Upper lobe of left lung (tissue), 6 donors: Measurements from ENCODE around the gene ABCC2. TPM values are rescaled to one million over a fixed set of nuclear protein-coding genes. Genes with fewer than 3 reads are reported as not detected.
"Not testable (repeated sequence)": the region's sequence is repeated elsewhere in the genome, so short reads cannot be mapped to it uniquely, and the experiment has no call there.

ENCODE experiments used
- ATAC-seq, 2 donors: fragments of 200-7000 bp; cut with Tn5 transposase; one replicate each; pipeline ENCODE4 v1.9.1; 2022; ENCODE audit warnings: mild to moderate bottlenecking in 2 of 2, moderate library complexity in 2 of 2; ENCODE audit not compliant: low FRiP score in 2 of 2
- DNase-seq, 2 donors: peaks; one replicate each; pipeline ENCODE4 v3.0.0-alpha.2; 2019 to 2020
- H3K27ac ChIP-seq, 4 donors: fragments of 200-600 bp; sonication (generic); one replicate each; pipeline ENCODE4 v1.5.1; 2016 to 2019
- H3K27me3 ChIP-seq, 4 donors: fragments of 200-600 bp; sonication (generic); one replicate each; pipeline ENCODE4 v1.5.1; 2017 to 2019
- H3K36me3 ChIP-seq, 4 donors: fragments of 200-600 bp; sonication (generic); one replicate each; pipeline ENCODE4 v1.5.1; 2016 to 2019
- H3K4me1 ChIP-seq, 4 donors: fragments of 200-600 bp; sonication (generic); one replicate each; pipeline ENCODE4 v1.5.1; 2018 to 2019
- H3K4me3 ChIP-seq, 4 donors: fragments of 200-600 bp; sonication (generic); one replicate each; pipeline ENCODE4 v1.5.1; 2017 to 2019; ENCODE audit warnings: mild to moderate bottlenecking in 2 of 4, moderate library complexity in 1 of 4
- H3K9me3 ChIP-seq, 4 donors: fragments of 200-600 bp; sonication (generic); one replicate each; pipeline ENCODE4 v1.5.1; 2018 to 2019
- EP300 ChIP-seq, 4 donors: sonication (generic); formaldehyde crosslinking; IDR thresholded peaks; one replicate each; pipeline ENCODE4 v1.5.1; 2017; ENCODE audit warnings: antibody characterized with exemption in 4 of 4, control low read depth in 2 of 4
- POLR2A ChIP-seq, 4 donors: fragments of 450-650 bp; IDR thresholded peaks; one replicate each; pipeline ENCODE4 v1.5.1; 2016 to 2017; ENCODE audit warnings: antibody characterized with exemption in 4 of 4, mild to moderate bottlenecking in 2 of 4
- POLR2AphosphoS5 ChIP-seq, 2 donors: sonication (generic); formaldehyde crosslinking; IDR thresholded peaks; one replicate each; pipeline ENCODE4 v1.5.1; 2017; ENCODE audit warnings: antibody characterized with exemption in 2 of 2
- WGBS, 2 donors: methylation state at CpG; one replicate each; pipeline ENCODE4 v1.1.5; 2017 to 2018; 5-methylcytosine and 5-hydroxymethylcytosine counted together
- total RNA-seq, 6 donors: library from RNA; depleted of rRNA in 4 of 6; stranded (reverse); fragments of >200 nt in 4 of 6; gene quantifications; one replicate each; pipeline versions ENCODE4 v1.1.0 to v1.2.1, GENCODE V29; 2016 to 2021
- TF ChIP-seq, protein P1 (sequence below), 6 experiments: fragments of 450-650 bp in 4 of 6; fragments of 200-600 bp in 2 of 6; sonication (generic) in 2 of 6; IDR thresholded peaks; one replicate each; pipeline ENCODE4 v1.5.1; 2016 to 2019; ENCODE audit warnings: antibody characterized with exemption in 6 of 6
- donor health status: DM: no; HTN: no; CAD: no; lungs with moderate emphysema.
- donor health status: DM: no; HTN: yes; CAD: no; lungs with severe emphysema.

The ABCC2 gene
- total RNA-seq, 6 donors from 2014 or later = 0.46 to 5.2 (median 1.7) TPM

DNA sequence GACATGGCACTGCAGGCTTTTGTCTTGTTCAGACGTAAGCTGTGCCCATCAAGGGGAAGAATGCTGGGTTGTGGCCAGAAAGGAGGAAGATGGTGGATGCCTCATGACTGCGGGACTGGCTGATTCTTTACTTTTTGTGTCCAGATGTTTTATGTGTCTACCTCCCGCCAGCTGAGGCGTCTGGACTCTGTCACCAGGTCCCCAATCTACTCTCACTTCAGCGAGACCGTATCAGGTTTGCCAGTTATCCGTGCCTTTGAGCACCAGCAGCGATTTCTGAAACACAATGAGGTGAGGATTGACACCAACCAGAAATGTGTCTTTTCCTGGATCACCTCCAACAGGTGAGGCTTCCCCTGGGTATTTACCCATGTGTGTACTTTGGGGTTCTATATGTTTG is 53.5 kb downstream of the ABCC2 start:
- Histone ChIP-seq H3K4me3 (no peak overlapping the region), H3K36me3 (no peaks in the 10 kb centered on the region), H3K9me3 (no peaks in the 10 kb centered on the region), H3K27ac (no peak overlapping the region), H3K27me3 (no peaks in the 10 kb centered on the region), H3K4me1 (no peaks in the 10 kb centered on the region)
- DNase-seq = no peak
- 91 to 97% methylated on average over 8 of the region's 8 CpGs for WGBS, 2 donors
- TF ChIP-seq POLR2AphosphoS5 (IDR thresholded peaks at IDR 0.05) = no peak
- no peak for TF ChIP-seq EP300 (IDR thresholded peaks at IDR 0.05)
- TF ChIP-seq, protein P1, sequence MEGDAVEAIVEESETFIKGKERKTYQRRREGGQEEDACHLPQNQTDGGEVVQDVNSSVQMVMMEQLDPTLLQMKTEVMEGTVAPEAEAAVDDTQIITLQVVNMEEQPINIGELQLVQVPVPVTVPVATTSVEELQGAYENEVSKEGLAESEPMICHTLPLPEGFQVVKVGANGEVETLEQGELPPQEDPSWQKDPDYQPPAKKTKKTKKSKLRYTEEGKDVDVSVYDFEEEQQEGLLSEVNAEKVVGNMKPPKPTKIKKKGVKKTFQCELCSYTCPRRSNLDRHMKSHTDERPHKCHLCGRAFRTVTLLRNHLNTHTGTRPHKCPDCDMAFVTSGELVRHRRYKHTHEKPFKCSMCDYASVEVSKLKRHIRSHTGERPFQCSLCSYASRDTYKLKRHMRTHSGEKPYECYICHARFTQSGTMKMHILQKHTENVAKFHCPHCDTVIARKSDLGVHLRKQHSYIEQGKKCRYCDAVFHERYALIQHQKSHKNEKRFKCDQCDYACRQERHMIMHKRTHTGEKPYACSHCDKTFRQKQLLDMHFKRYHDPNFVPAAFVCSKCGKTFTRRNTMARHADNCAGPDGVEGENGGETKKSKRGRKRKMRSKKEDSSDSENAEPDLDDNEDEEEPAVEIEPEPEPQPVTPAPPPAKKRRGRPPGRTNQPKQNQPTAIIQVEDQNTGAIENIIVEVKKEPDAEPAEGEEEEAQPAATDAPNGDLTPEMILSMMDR (IDR thresholded peaks at IDR 0.05) = no peak
- TF ChIP-seq POLR2A (IDR thresholded peaks at IDR 0.05) = no peak
- ATAC-seq = no peak

DNA sequence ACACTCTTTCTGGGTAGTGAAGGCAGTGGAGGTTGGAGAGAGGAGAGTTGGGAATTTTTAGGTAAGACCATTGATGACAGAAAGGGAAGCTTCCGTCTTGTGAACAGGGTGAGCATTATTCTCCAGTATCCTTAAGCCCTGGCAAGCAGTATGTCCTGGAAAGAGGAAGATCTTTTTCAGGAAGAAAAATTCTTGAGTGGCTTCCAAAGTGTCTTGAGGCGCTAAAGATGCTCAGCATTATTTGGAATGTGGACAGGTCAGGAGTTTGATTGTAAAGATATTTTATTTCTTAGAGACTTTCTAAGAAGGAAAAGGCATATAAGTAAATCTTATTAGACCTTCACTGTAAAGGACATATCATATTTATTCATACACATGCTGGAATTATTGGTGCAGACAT is 54.3 kb downstream of the ABCC2 start:
- ATAC-seq (no peak), DNase-seq (no peak)
- Histone ChIP-seq H3K4me3 (no peak overlapping the region), H3K27ac (no peak overlapping the region), H3K27me3 (no peaks in the 10 kb centered on the region), H3K9me3 (no peaks in the 10 kb centered on the region), H3K36me3 (no peaks in the 10 kb centered on the region), H3K4me1 (no peaks in the 10 kb centered on the region)
- WGBS, 2 donors = 80 to 93% methylated on average over 2 of the region's 2 CpGs
- TF ChIP-seq EP300 (IDR thresholded peaks at IDR 0.05) (no peak), POLR2A (IDR thresholded peaks at IDR 0.05) (no peak), POLR2AphosphoS5 (IDR thresholded peaks at IDR 0.05) (no peak)
- TF ChIP-seq, protein P1 (IDR thresholded peaks at IDR 0.05) = no peak

DNA sequence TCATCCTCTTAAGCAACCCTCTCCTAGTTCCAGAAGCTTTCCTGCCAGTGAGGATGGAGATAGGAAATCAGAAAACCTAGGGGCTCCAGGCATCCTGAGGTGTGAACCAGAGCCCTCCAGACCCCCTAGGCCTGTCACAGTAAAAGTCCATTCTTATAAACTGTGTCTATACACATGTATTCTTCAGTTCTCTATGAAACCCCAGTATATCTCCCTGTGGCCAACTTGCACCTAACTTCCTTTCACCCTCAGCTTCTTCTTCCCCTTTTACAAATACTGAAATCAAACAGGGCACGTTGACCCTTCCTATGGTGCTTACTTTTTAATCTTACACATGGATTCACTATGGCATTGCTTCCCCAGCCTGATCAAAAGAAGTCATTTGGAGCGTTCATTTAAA is 58.4 kb downstream of the ABCC2 start:
- H3K4me1 ChIP-seq, H3K4me3 ChIP-seq, H3K9me3 ChIP-seq, H3K27me3 ChIP-seq, ATAC-seq, DNase-seq, H3K36me3 ChIP-seq, H3K27ac ChIP-seq: not testable (repeated sequence)
- 74 to 78% methylated on average over 2 of the region's 2 CpGs for WGBS, 2 donors

DNA sequence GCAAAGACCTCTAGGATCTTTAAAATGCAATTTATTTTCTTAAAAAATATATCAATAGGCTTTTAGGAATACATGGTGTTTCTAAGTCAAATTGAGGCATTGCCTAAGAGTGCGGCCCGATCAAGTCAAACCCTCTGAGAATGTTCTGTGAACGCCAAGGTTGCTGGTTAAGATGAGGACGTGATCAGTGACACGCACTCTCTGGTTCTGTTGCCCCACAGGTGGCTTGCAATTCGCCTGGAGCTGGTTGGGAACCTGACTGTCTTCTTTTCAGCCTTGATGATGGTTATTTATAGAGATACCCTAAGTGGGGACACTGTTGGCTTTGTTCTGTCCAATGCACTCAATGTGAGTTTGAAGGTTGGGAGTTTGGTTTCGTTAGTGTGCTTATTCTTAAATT is 59.3 kb downstream of the ABCC2 start:
- DNase-seq (no peak), ATAC-seq (no peak)
- Histone ChIP-seq H3K4me3 (no peak overlapping the region), H3K27ac (no peak overlapping the region), H3K9me3 (no peaks in the 10 kb centered on the region), H3K4me1 (peaks cover 4 to 12% (median 5%) of the 10 kb centered on the region in 4 donors), H3K36me3 (no peaks in the 10 kb centered on the region), H3K27me3 (no peaks in the 10 kb centered on the region)
- no peak for TF ChIP-seq POLR2A (IDR thresholded peaks at IDR 0.05)
- no peak for TF ChIP-seq POLR2AphosphoS5 (IDR thresholded peaks at IDR 0.05)
- TF ChIP-seq, protein P1 (IDR thresholded peaks at IDR 0.05) = no peak
- WGBS, 2 donors = 90 to 92% methylated on average over 7 of the region's 7 CpGs

DNA sequence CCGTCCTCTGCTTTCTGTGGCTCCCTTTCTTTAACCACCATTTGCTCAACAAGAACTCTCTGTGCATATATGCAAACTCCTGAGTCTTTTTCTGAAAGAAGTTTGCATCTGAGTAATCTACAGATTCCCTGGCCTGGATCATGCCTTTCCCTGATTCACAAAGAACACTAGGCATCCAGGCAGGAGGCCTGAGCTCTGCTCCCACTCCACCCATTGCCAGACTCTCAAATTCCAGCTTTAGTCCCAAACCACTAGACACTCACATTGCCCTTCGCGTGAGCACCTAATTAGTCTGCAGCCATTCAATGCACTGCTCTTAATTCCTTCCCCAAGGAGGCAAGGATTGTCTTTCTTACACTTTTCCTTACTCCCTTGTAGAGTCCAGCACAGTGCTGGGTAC is 60.9 kb downstream of the ABCC2 start:
- Histone ChIP-seq H3K27ac (no peak overlapping the region), H3K4me1 (peaks cover 4 to 12% (median 5%) of the 10 kb centered on the region in 4 donors), H3K4me3 (no peak overlapping the region), H3K36me3 (no peaks in the 10 kb centered on the region), H3K27me3 (no peaks in the 10 kb centered on the region), H3K9me3 (no peaks in the 10 kb centered on the region)
- TF ChIP-seq EP300 (IDR thresholded peaks at IDR 0.05) (no peak), POLR2A (IDR thresholded peaks at IDR 0.05) (no peak), POLR2AphosphoS5 (IDR thresholded peaks at IDR 0.05) (no peak)
- TF ChIP-seq, protein P1 (IDR thresholded peaks at IDR 0.05) = no peak
- ATAC-seq (no peak), DNase-seq (no peak)
- 93% methylated on average over 3 of the region's 3 CpGs for WGBS, 2 donors
